Measurements from ENCODE around the gene QSOX2.

The QSOX2 gene

GRCh38 chr9:136218673-136219072, 26.9 kb downstream of the QSOX2 start:
- DNase-seq: no peak

DNA sequence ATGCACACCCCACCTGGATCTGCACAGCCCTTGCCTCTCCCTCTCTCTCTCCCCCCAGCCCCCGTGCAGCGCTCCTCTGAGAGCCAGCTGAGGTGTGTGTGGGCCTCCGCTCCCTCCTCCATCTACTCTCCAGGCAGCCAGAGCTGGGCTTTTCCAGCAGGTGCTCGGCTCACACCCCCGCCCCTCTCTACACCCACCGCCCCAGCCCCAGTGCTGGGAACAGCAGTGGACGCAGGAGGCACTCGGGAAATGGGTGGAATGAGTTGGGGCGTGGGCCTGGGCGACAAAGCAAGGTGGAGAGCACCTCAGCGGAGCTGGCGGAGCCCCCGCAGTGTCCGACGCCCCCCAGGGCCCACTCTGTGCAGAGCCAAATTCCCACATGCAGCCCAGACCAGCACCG, 27.3 kb downstream of the QSOX2 start:
- DNase-seq: no peak

DNA sequence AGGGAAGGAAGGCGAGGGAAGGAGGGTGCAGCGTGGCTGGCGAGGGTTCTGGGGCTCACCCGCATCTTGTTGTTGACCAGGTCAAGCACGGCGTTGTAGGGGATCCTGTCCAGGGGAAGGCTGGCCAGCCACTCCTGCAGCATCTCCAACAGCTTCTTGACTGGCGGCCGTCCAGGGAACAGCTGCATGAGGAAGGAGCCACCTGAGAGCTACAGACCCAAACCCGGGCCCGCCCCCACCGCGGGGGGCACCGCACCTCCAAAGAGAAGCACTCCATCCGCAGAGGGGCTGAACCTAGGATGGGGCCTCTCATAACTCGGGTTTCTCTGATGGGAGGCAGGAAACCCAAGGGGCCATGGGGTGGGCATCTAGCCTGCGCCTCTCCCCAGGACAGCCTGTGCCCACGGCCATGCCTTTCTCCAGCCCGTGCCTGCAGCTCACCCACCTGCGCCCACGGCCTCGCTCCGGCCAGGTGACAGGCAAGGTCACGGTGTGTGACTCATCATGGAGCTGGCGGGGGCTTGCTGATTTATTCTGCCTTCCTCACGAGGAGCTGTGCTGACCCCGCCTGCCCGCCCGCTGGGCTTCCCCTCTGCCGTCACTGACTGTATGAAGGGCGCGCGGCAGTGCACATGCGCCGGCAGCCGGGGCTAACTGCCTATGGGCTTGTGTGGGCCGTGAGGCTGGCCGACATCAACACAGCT, 28.9 kb downstream of the QSOX2 start:
- DNase-seq: no peak

DNA sequence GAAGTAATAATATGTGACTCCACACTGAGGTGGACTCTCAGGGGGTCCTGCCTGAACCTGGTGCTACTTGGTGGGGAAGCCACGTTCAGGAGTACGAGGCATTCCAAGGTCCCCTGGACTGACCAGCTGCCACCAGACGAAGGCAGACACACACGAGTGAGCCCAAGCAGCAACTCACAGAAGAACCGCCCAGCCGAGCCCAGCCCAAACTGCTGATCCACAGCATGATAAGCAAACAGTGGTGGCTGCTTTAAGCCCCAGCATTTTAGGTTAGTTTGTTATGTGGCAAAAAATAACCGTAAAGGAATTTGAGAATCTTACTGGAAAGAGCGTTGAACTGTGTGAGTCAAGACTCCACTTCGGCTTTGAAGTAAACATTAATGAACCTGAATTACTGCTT, 31.9 kb downstream of the QSOX2 start:
- no peak for DNase-seq

DNA sequence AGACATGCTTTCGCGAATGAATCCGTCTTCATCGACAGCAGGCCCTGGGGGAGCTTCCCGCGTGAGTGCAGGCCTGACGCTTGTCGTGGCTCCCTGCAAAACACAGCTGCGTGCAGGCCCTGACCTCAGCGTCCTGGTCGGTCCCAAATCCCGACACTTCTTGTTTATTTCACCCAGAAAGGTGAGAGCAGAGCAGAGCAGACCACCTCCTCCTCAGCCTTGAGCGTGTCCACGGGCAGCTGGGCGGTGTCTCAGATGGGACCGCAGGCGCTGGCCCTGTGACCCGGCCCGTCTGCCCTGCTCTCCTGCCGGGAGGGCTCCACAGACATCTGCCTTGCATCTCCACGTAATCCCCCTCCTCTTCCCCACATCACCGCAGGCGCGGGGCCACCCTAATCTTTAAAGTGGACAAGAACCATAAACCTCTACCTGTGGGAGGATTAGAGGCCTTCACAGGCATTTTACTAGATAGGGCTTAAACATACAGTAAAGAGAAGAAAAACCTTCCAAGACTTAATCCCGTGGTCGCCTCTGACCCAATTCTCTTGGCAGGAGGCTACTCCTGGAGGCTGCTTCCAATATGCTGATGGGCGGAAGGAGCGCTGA, 33.2 kb downstream of the QSOX2 start:
- DNase-seq: no peak

DNA sequence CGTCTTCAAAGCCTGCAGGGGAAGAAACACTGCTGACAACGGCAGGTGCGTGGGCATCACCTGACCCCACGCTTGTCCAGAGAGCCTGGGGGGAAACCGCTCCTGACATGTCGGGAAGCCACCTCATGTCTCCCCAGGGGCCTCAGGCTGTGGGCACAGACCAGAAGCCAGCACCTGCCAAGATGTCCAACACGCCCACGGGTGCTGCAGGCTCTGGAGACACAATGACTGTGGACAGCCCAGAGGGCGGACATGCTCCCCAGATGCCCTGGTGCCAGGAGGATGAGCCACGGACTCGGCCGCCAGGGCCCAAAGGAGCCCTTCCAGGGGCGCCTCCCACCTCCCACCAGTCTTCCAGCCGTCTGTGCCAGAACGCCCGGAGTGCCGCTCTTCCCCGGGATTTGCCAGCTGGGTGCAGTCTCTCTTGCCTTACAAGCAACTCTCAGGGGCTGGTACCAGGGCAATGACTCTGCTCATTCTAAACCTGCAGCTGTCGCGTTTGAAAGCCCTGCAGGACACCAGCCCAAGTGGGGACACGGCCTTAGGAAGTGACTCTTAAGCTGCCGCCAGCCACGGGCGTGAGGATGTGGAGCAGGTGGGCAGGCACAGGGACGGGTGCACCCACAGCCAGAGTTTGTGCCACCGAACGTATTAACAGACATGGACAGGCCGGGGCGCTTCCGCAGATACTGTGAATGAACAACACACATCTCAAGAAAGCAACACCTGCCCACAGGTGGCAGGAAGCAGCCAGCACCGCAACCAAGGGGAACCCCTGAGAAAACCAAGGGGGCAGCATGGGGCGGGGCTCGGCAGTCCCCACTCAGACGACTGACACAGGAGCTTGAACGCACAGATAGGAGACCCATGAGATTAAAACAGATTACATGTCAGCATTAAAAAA, 33.9 kb downstream of the QSOX2 start:
- DNase-seq: no peak

- DNase-seq: no peak
Measured at GRCh38 chr9:136211006-136211405, 34.6 kb downstream of the QSOX2 start.

- no peak for DNase-seq
Measured at GRCh38 chr9:136210276-136210675, 35.3 kb downstream of the QSOX2 start.

DNA sequence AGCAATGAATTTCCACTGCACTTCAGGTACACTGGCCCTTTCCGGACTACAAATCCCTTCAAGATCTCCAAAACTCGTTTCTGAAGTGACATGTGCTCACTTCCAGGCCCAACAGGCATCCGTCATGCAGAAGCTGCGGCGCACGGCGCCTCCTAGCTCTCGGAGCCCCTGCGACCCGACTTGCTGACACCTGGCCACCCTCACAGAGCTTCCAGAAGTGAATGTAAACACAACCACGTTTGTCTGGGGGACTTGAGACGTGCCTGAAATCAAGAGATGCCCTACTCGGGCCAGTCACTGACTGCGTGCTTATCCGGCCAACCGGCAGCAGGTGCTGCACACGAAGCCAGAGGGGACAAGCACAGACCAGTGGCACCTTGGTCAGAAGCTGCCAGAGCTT, 35.8 kb downstream of the QSOX2 start:
- DNase-seq: no peak

DNA sequence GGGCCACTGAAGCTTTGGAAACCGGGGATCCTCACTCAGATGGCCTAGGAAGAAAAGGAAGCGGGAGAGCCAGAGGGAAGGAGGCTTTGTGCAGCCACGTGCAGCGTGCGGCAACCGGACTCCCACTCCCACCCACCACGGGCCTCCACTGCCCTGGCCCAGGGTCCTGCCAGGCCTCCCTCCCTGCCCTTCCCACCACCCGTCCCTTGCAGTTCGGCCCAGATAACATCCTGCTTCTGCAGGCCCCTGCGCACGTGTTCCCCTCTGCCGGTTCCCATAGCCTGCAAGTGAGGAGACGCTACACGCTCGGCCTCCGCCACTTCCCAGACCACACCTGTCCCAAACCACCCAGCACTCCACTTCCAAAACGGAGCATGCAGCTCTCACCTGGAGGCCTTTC, 36.4 kb downstream of the QSOX2 start:
- DNase-seq: no peak

DNA sequence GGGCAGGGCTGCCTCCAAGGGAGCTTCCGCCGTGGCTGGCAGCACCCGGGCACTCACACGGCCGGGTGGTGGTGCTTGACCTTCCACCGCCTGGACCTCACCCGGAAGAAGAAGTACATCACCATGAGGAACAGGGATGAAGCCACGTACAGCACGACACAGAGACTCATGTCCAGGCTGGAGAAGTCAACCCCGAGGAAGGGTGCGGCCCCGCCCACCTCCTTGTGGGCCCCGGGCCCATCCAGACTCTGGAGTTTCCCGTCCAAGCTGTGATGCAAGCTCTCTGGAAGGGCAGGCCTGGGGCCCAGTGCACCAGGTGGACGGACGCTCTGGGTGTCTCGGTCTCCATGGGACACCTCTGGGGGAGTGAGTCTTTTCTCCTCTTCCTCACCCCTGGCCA, 36.9 kb downstream of the QSOX2 start:
- DNase-seq: no peak

- DNase-seq: no peak
Measured at GRCh38 chr9:136207616-136208015, 38.0 kb downstream of the QSOX2 start.

GRCh38 chr9:136206602-136207275, 38.9 kb downstream of the QSOX2 start:
- no peak for DNase-seq

- DNase-seq: no peak
Measured at GRCh38 chr9:136205707-136205992, 40.0 kb downstream of the QSOX2 start.

GRCh38 chr9:136204838-136205706, 40.5 kb downstream of the QSOX2 start, which contains the start of gene LHX3:
LHX3 (minus strand) TSS chr9:136205128; CDS start chr9:136205012, 116 bp downstream.
- no peak for DNase-seq

- DNase-seq: no peak
Measured at GRCh38 chr9:136204145-136204805, 41.3 kb downstream of the QSOX2 start.

- DNase-seq: no peak
Measured at GRCh38 chr9:136203408-136204144, 42.0 kb downstream of the QSOX2 start.

GRCh38 chr9:136202454-136203407, 42.9 kb downstream of the QSOX2 start:
- no peak for DNase-seq

GRCh38 chr9:136201609-136202453, 43.8 kb downstream of the QSOX2 start:
- DNase-seq: no peak
